IMR-90 (cell line): ENCODE measurements around the gene KRTAP5-3. TPM values are rescaled to one million over a fixed set of nuclear protein-coding genes. Genes with fewer than 3 reads are reported as not detected.

Source experiments
- ATAC-seq: fragments of 200-7000 bp; cut with Tn5 transposase; 2 replicates; pipeline ENCODE4 v1.9.1; 2020; ENCODE audit warnings: low read depth, mild to moderate bottlenecking, moderate library complexity
- BruUV-seq: library from RNA; stranded (reverse); fragments of 400-500 nt; replicated peaks from 2 replicates; lab custom pipeline; 2021; lab: Mats Ljungman, UMichigan
- CTCF ChIA-PET: fragments of 300-600 bp; formaldehyde crosslinking; extraction: SDS; loops from one replicate; lab custom pipeline; 2021; ENCODE audit warnings: antibody characterized with exemption; lab: Yijun Ruan, JAX
- POLR2A ChIA-PET: fragments of 300-600 bp; sonication (Branson Sonifier 250); formaldehyde crosslinking; loops from one replicate; lab custom pipeline; 2022; ENCODE audit warnings: antibody characterized with exemption; ENCODE audit not compliant: unreplicated experiment; lab: Charles Lee
- DNase-seq: peaks from one replicate; pipeline ENCODE4 v3.0.0; 2013
- H2AFZ ChIP-seq: replicated peaks from 2 replicates; pipeline ENCODE3; 2013; ENCODE audit warnings: low read length, mild to moderate bottlenecking; ENCODE audit not compliant: poor library complexity
- H2AK5ac ChIP-seq: 2 replicates; pipeline ENCODE4 v1.6.1; 2013; ENCODE audit warnings: low read depth, low read length, inconsistent platforms
- H2AK9ac ChIP-seq: replicated peaks from 2 replicates; pipeline ENCODE3; 2013; ENCODE audit warnings: mild to moderate bottlenecking, low read depth, low read length, moderate library complexity; ENCODE audit not compliant: poor library complexity
- H2BK120ac ChIP-seq: 2 replicates; pipeline ENCODE4 v1.6.1; 2013; ENCODE audit warnings: low read depth, low read length, inconsistent platforms
- H2BK15ac ChIP-seq: 3 replicates; pipeline ENCODE4 v1.6.1; 2013; ENCODE audit warnings: low read depth, low read length, inconsistent platforms
- H2BK20ac ChIP-seq: 2 replicates; pipeline ENCODE4 v1.6.1; 2013; ENCODE audit warnings: low read depth, mild to moderate bottlenecking, inconsistent platforms, low read length, moderate library complexity
- H2BK5ac ChIP-seq: 2 replicates; pipeline ENCODE4 v1.6.1; 2013; ENCODE audit warnings: mild to moderate bottlenecking, low read depth, low read length, inconsistent platforms; ENCODE audit not compliant: poor library complexity, severe bottlenecking
- H3K14ac ChIP-seq: replicated peaks from 2 replicates; pipeline ENCODE4 v1.6.1; 2013; ENCODE audit warnings: low read depth, low read length, inconsistent platforms
- H3K18ac ChIP-seq: 2 replicates; pipeline ENCODE4 v1.6.1; 2013; ENCODE audit warnings: low read depth, low read length, control low read depth
- H3K23ac ChIP-seq: 2 replicates; pipeline ENCODE4 v1.6.1; 2013; ENCODE audit warnings: low read depth, low read length, inconsistent platforms
- H3K27ac ChIP-seq: 2 replicates; pipeline ENCODE4 v1.5.1; 2013; ENCODE audit warnings: mild to moderate bottlenecking, control low read depth, low read length; ENCODE audit not compliant: insufficient read depth
- H3K27me3 ChIP-seq: 2 replicates; pipeline ENCODE4 v1.6.1; 2013; ENCODE audit warnings: low read length; ENCODE audit not compliant: control insufficient read depth, insufficient read depth
- H3K36me3 ChIP-seq: 2 replicates; pipeline ENCODE4 v1.6.1; 2013; ENCODE audit warnings: low read length, mixed read lengths; ENCODE audit not compliant: control insufficient read depth, insufficient read depth
- H3K4ac ChIP-seq: 2 replicates; pipeline ENCODE4 v1.6.1; 2013; ENCODE audit warnings: low read depth, low read length, inconsistent platforms
- H3K4me1 ChIP-seq: 2 replicates; pipeline ENCODE4 v1.6.1; 2013; ENCODE audit warnings: low read length, mixed read lengths; ENCODE audit not compliant: control insufficient read depth, insufficient read depth
- H3K4me2 ChIP-seq: 2 replicates; pipeline ENCODE4 v1.6.1; 2013; ENCODE audit warnings: low read depth, mild to moderate bottlenecking, control low read depth, low read length, moderate library complexity
- H3K4me3 ChIP-seq: 2 replicates; pipeline ENCODE4 v1.5.1; 2013; ENCODE audit warnings: low read depth, mild to moderate bottlenecking, control low read depth, low read length, moderate library complexity; ENCODE audit not compliant: insufficient read depth
- H3K56ac ChIP-seq: 2 replicates; pipeline ENCODE4 v1.6.1; 2013; ENCODE audit warnings: low read length, inconsistent platforms; ENCODE audit not compliant: insufficient read depth; ENCODE audit errors: extremely low read depth
- H3K79me1 ChIP-seq, 2 experiments: 2 replicates each; pipeline ENCODE4 v1.6.1; 2013; ENCODE audit warnings: low read length in 2 of 2, inconsistent platforms in 1 of 2, low read depth in 1 of 2
- H3K9ac ChIP-seq: 2 replicates; pipeline ENCODE4 v1.6.1; 2013; ENCODE audit warnings: low read depth, low read length, control low read depth
- H3K9me1 ChIP-seq: 2 replicates; pipeline ENCODE4 v1.6.1; 2013; ENCODE audit warnings: low read length, inconsistent platforms; ENCODE audit not compliant: insufficient read depth
- H3K9me3 ChIP-seq: 2 replicates; pipeline ENCODE4 v1.6.1; 2013; ENCODE audit warnings: low read length; ENCODE audit not compliant: control insufficient read depth, insufficient read depth
- H4K20me1 ChIP-seq: 2 replicates; pipeline ENCODE4 v1.6.1; 2013; ENCODE audit warnings: low read length, inconsistent platforms; ENCODE audit not compliant: insufficient read depth
- H4K5ac ChIP-seq: 2 replicates; pipeline ENCODE4 v1.6.1; 2013; ENCODE audit warnings: mild to moderate bottlenecking, low read depth, low read length, control low read depth
- H4K8ac ChIP-seq, 2 experiments: 2 replicates each; pipeline ENCODE4 v1.6.1; 2013; ENCODE audit warnings: low read depth in 2 of 2, low read length in 2 of 2, control low read depth in 1 of 2, inconsistent platforms in 1 of 2
- H4K91ac ChIP-seq: 2 replicates; pipeline ENCODE4 v1.6.1; 2013; ENCODE audit warnings: low read depth, low read length, inconsistent platforms; ENCODE audit not compliant: insufficient read depth
- CEBPB ChIP-seq: IDR thresholded peaks from 2 replicates; pipeline ENCODE4 v1.6.1; 2012; ENCODE audit warnings: low read depth, low read length, improper control_type of control experiment
- CHD1 ChIP-seq: IDR thresholded peaks from 2 replicates; pipeline ENCODE4 v1.6.1; 2012; ENCODE audit warnings: low read depth, low read length, improper control_type of control experiment
- ELK1 ChIP-seq: fragments of 150-350 bp; IDR thresholded peaks from 2 replicates; pipeline ENCODE4 v1.6.1; 2016; ENCODE audit warnings: low read depth, mild to moderate bottlenecking, low read length, moderate library complexity, borderline replicate concordance
- MAZ ChIP-seq: IDR thresholded peaks from 2 replicates; pipeline ENCODE4 v1.6.1; 2012; ENCODE audit warnings: low read depth, mild to moderate bottlenecking, low read length, improper control_type of control experiment, moderate library complexity, borderline replicate concordance
- MXI1 ChIP-seq: IDR thresholded peaks from 2 replicates; pipeline ENCODE4 v1.6.1; 2012; ENCODE audit warnings: low read depth, mild to moderate bottlenecking, low read length, moderate library complexity, borderline replicate concordance
- NFE2L2 ChIP-seq: fragments of 150-350 bp; IDR thresholded peaks from 2 replicates; pipeline ENCODE4 v1.6.1; 2016; ENCODE audit warnings: low read depth, mild to moderate bottlenecking, low read length
- POLR2A ChIP-seq: IDR thresholded peaks from 2 replicates; pipeline ENCODE4 v1.6.1; 2012; ENCODE audit warnings: mild to moderate bottlenecking, low read depth, low read length
- RCOR1 ChIP-seq: IDR thresholded peaks from 2 replicates; pipeline ENCODE4 v1.6.1; 2012; ENCODE audit warnings: mild to moderate bottlenecking, low read length, improper control_type of control experiment; ENCODE audit not compliant: insufficient replicate concordance
- USF2 ChIP-seq: fragments of 150-350 bp; IDR thresholded peaks from 2 replicates; pipeline ENCODE4 v1.6.1; 2017; ENCODE audit warnings: mild to moderate bottlenecking, antibody characterized with exemption, low read length, low read depth
- WGBS, 2 experiments: methylation state at CpG; one replicate each; pipeline versions ENCODE4 v1.1.5 to v1.1.7; 2013; ENCODE audit warnings: missing lambda C conversion rate in 2 of 2; ENCODE audit not compliant: insufficient read length in 1 of 2; ENCODE audit errors: extremely low coverage in 2 of 2; 5-methylcytosine and 5-hydroxymethylcytosine counted together
- dilution Hi-C: fragments of 300-500 bp; cut with HindIII; formaldehyde crosslinking; loops from one replicate; pipeline ENCODE4 v1.14.3; 2018; ENCODE audit warnings: low sequenced_read_pairs; ENCODE audit not compliant: unreplicated experiment
- in situ Hi-C: fragments of 300-500 bp; cut with MboI; formaldehyde crosslinking; loops from 3 replicates; pipeline ENCODE4 v1.14.3; 2019; ENCODE audit warnings: low sequenced_read_pairs, inconsistent platforms, mixed read lengths
- intact Hi-C: fragments of 100-400 bp; cut with micrococcal nuclease; formaldehyde crosslinking; loops from 2 replicates; pipeline ENCODE4 v1.10.0; 2022
- polyA plus RNA-seq, 3 experiments: library from polyadenylated mRNA; depleted of rRNA; stranded (reverse); fragments of >200 nt; gene quantifications; 2 replicates each; pipeline ENCODE4 v1.2.3, GENCODE V29; 2012; ENCODE audit warnings: low replicate concordance in 1 of 3
- total RNA-seq: library from RNA; depleted of rRNA; stranded (reverse); fragments of >200 nt; gene quantifications from 2 replicates; pipeline ENCODE4 v1.2.3, GENCODE V29; 2012

Gene KRTAP5-3
- total and polyA plus RNA-seq, 2 of the 4 experiments (the other 2 are of a cell fraction), result not detected

DNA sequence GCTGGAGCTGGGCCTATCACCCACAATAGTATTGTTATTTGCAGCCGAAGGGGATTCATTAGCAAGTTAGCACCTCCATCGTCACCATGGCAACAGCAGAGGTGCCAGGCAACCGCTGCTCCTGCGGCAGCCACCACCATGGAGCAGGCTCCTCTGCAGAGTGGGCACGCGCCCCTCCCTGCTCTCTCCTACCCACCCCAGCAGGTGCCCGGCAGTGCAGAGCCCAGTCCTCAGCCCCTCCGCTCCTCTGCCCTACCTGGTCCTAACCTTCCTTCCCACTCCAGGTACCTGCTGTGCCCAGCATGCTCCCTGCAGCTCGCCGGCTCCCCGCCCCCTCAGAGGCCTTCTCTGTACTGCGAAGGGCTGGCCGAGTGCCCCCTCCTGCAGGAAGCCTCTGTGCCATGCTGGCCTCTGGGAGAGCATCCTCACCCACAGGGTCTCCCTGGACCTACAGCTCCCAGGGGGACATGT, 39.8 kb downstream of the KRTAP5-3 start:
- Histone ChIP-seq H3K36me3 (no peaks in the 10 kb centered on the region; the same call in 1 of the 2 replicates), H3K14ac (no peak overlapping the region), H3K4me3 (no peak overlapping the region), H2AK5ac (no peak overlapping the region), H4K20me1 (peaks cover 75% of the 10 kb centered on the region), H2BK15ac (no peak overlapping the region), H3K56ac (no peak overlapping the region), H3K9me3 (no peaks in the 10 kb centered on the region), H4K91ac (no peak overlapping the region), H3K18ac (no peak overlapping the region), H2BK20ac (no peak overlapping the region), H3K4ac (no peak overlapping the region), H3K9ac (no peak overlapping the region), H3K4me1 (peaks cover 11% of the 10 kb centered on the region), H4K8ac (no peak overlapping the region), H3K79me1 (peaks cover 15 to 37% of the 10 kb centered on the region in 2 experiments; a peak in 2 of 4 replicates), H3K4me2 (no peak overlapping the region), H3K27ac (no peak overlapping the region), H2BK120ac (no peak overlapping the region), H3K23ac (no peak overlapping the region; the same call in 1 of the 2 replicates), H2AK9ac (no peak overlapping the region), H2AFZ (no peak overlapping the region), H2BK5ac (no peak overlapping the region), H3K27me3 (peaks cover 11% of the 10 kb centered on the region), H3K9me1 (peaks cover 9% of the 10 kb centered on the region), H4K5ac (no peak overlapping the region)
- intact Hi-C loops, result no loop called here
- ChIA-PET POLR2A (no interaction called here), CTCF (no interaction called here)
- BruUV-seq, result no TSS peak
- TF ChIP-seq CEBPB, result no peak
- TF ChIP-seq CHD1, result no peak
- TF ChIP-seq RCOR1, result no peak
- TF ChIP-seq POLR2A, result no peak
- TF ChIP-seq ELK1, result no peak
- no peak for TF ChIP-seq NFE2L2
- TF ChIP-seq MAZ, result no peak
- TF ChIP-seq USF2, result no peak
- TF ChIP-seq MXI1, result no peak
- WGBS, 2 experiments, result 67% methylated on average over 10 of the region's 13 CpGs; no CpG with 5 or more reads in 1 of the 2 experiments
- in situ Hi-C loops, result no loop called here
- dilution Hi-C loops, result no loop called here
- ATAC-seq (no peak), DNase-seq (no peak)
